Stomach (tissue), 9 donors: ENCODE measurements around the gene BCL11B. TPM values are rescaled to one million over a fixed set of nuclear protein-coding genes. Genes with fewer than 3 reads are reported as not detected.

ENCODE experiments used
- DNase-seq, 2 donors: peaks; one replicate each; pipeline versions ENCODE4 v3.0.0 to v3.0.0-alpha.2; 2013 to 2019
- H3K27ac ChIP-seq, 5 donors: fragments of 200-600 bp in 4 of 5; sonication (generic) in 4 of 5; one replicate each; pipeline ENCODE4 v1.5.1; 2013 to 2019; ENCODE audit warnings: mild to moderate bottlenecking in 1 of 5, moderate library complexity in 1 of 5
- H3K27me3 ChIP-seq, 3 donors: fragments of 200-600 bp; sonication (generic); one replicate each; pipeline ENCODE4 v1.5.1; 2017 to 2019; ENCODE audit warnings: mixed run types in 1 of 3
- H3K36me3 ChIP-seq, 4 donors: fragments of 200-600 bp; sonication (generic); 1 replicate in 3 of 4; 2 replicates in 1 of 4; pipeline ENCODE4 v1.5.1; 2016 to 2019
- H3K4me1 ChIP-seq, 4 donors: fragments of 200-600 bp; sonication (generic); one replicate each; pipeline ENCODE4 v1.5.1; 2016 to 2019
- H3K4me3 ChIP-seq, 4 donors: fragments of 200-600 bp; sonication (generic) in 3 of 4; one replicate each; pipeline ENCODE4 v1.5.1; 2016 to 2019; ENCODE audit warnings: mild to moderate bottlenecking in 1 of 4
- H3K9me3 ChIP-seq, 4 donors: fragments of 200-600 bp; sonication (generic); one replicate each; pipeline ENCODE4 v1.5.1; 2016 to 2019
- EP300 ChIP-seq: sonication (generic); formaldehyde crosslinking; IDR thresholded peaks from one replicate; pipeline ENCODE4 v1.6.1; 2017; ENCODE audit warnings: antibody characterized with exemption
- POLR2A ChIP-seq, 4 donors: fragments of 450-650 bp; IDR thresholded peaks; one replicate each; pipeline ENCODE4 v1.6.1; 2016; ENCODE audit warnings: antibody characterized with exemption in 4 of 4, control low read depth in 2 of 4, mild to moderate bottlenecking in 1 of 4, moderate library complexity in 1 of 4
- POLR2AphosphoS5 ChIP-seq, 3 donors: sonication (generic); formaldehyde crosslinking; IDR thresholded peaks; one replicate each; pipeline ENCODE4 v1.6.1; 2016; ENCODE audit warnings: antibody characterized with exemption in 3 of 3
- WGBS, 5 donors: extraction: QIAGEN DNeasy Blood & Tissue Kit in 3 of 5; methylation state at CpG; one replicate each; pipeline versions ENCODE4 v1.1.5 to v1.1.7; 2013 to 2018; 5-methylcytosine and 5-hydroxymethylcytosine counted together
- intact Hi-C: fragments of 100-400 bp; cut with DNase I; formaldehyde crosslinking; loops from one replicate; pipeline ENCODE4 v1.15.1; 2023; ENCODE audit warnings: low total_unique reads
- polyA plus RNA-seq, 3 donors: library from polyadenylated mRNA; stranded (reverse); fragments of 200-250 nt; gene quantifications; one replicate each; pipeline ENCODE4 v1.2.3, GENCODE V29; 2013
- total RNA-seq, 5 donors: library from RNA; depleted of rRNA; stranded (reverse); fragments of >200 nt; gene quantifications; one replicate each; pipeline versions ENCODE4 v1.1.0 to v1.2.3, GENCODE V29; 2014 to 2016
- TF ChIP-seq, protein P1 (sequence below), 7 experiments: fragments of 450-650 bp in 4 of 7; fragments of 200-600 bp in 3 of 7; sonication (generic) in 3 of 7; IDR thresholded peaks; one replicate each; pipeline ENCODE4 v1.5.1; 2016 to 2019; ENCODE audit warnings: antibody characterized with exemption in 7 of 7, control low read depth in 2 of 7, mild to moderate bottlenecking in 1 of 7
- donor health status: healthy with polysubstance abuse.
- donor health status: Bipolar disorder and iron deficiency.
- donor health status: healthy.

BCL11B gene
- total and polyA plus RNA-seq, 8 donors, result 0.15 to 9.6 (median 1.3) TPM; not detected in 1

- H3K4me1 ChIP-seq, result peaks cover 6 to 33% (median 19%) of the 10 kb centered on the region in 4 donors
- peaks cover 0 to 11% (median 0%) of the 10 kb centered on the region in 3 donors for H3K27me3 ChIP-seq
- no peak for DNase-seq
- no peaks in the 10 kb centered on the region for H3K9me3 ChIP-seq
- no peak for TF ChIP-seq POLR2AphosphoS5 (IDR thresholded peaks at IDR 0.05)
- no peak for TF ChIP-seq POLR2A (IDR thresholded peaks at IDR 0.05)
- no peak for TF ChIP-seq EP300
- TF ChIP-seq, protein P1, sequence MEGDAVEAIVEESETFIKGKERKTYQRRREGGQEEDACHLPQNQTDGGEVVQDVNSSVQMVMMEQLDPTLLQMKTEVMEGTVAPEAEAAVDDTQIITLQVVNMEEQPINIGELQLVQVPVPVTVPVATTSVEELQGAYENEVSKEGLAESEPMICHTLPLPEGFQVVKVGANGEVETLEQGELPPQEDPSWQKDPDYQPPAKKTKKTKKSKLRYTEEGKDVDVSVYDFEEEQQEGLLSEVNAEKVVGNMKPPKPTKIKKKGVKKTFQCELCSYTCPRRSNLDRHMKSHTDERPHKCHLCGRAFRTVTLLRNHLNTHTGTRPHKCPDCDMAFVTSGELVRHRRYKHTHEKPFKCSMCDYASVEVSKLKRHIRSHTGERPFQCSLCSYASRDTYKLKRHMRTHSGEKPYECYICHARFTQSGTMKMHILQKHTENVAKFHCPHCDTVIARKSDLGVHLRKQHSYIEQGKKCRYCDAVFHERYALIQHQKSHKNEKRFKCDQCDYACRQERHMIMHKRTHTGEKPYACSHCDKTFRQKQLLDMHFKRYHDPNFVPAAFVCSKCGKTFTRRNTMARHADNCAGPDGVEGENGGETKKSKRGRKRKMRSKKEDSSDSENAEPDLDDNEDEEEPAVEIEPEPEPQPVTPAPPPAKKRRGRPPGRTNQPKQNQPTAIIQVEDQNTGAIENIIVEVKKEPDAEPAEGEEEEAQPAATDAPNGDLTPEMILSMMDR (IDR thresholded peaks at IDR 0.05), result no peak
- intact Hi-C loops, result no loop called here
- no peaks in the 10 kb centered on the region for H3K36me3 ChIP-seq
- no peak overlapping the region for H3K4me3 ChIP-seq
- WGBS, 5 donors, result 59 to 75% (median 63%) methylated on average over 11 of the region's 11 CpGs
- peak overlapping the region in 1 of 5 donors; percentile 69 for H3K27ac ChIP-seq
These were observed 81.2 kb downstream of the BCL11B start for GRCh38 chr14:99190696-99191394.

- peak overlapping the region in 1 of 5 donors; percentile 42 for H3K27ac ChIP-seq
- no peak for DNase-seq
- TF ChIP-seq EP300, result no peak
- TF ChIP-seq, protein P1 (IDR thresholded peaks at IDR 0.05), result no peak
- no peak for TF ChIP-seq POLR2A (IDR thresholded peaks at IDR 0.05)
- no peak for TF ChIP-seq POLR2AphosphoS5 (IDR thresholded peaks at IDR 0.05)
- H3K36me3 ChIP-seq, result no peaks in the 10 kb centered on the region
- peaks cover 6 to 23% (median 17%) of the 10 kb centered on the region in 4 donors for H3K4me1 ChIP-seq
- WGBS, 5 donors, result 83 to 90% (median 88%) methylated on average over 24 to 26 of the region's 26 CpGs
- H3K4me3 ChIP-seq, result no peak overlapping the region
- H3K9me3 ChIP-seq, result no peaks in the 10 kb centered on the region
- intact Hi-C loops, result no loop called here
- peaks cover 0 to 11% (median 0%) of the 10 kb centered on the region in 3 donors for H3K27me3 ChIP-seq
These were observed 82.7 kb downstream of the BCL11B start for GRCh38 chr14:99189201-99189801.

DNA sequence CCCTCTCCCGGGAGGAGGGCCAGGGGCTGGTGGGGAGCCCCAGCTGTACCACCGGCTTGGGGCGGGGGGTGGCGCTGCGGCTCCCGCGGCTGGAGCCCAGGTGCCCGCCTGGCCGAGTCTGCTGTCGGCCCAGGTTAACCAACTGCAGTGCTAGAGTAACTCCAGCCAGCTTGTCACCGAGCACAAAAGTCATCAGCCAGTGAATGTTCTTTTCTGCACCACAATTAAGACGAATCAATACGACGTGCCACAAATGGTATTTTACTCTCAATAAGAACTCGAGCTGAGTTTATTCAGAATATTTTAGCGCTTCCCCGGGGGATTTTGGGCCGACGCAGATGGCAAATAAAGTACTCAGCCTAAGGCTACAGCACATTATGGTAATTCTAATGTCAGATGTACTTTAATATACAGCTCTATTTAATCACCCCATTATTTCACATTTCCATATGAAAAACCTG is 83.2 kb downstream of the BCL11B start:
- Histone ChIP-seq H3K4me1 (peaks cover 6 to 23% (median 17%) of the 10 kb centered on the region in 4 donors), H3K36me3 (no peaks in the 10 kb centered on the region), H3K4me3 (no peak overlapping the region), H3K27me3 (peaks cover 0 to 11% (median 0%) of the 10 kb centered on the region in 3 donors), H3K27ac (peak overlapping the region in 1 of 5 donors; percentile 42), H3K9me3 (no peaks in the 10 kb centered on the region)
- 48 to 80% (median 58%) methylated on average over 9 to 19 of the region's 19 CpGs for WGBS, 5 donors
- intact Hi-C loops, result no loop called here
- TF ChIP-seq POLR2AphosphoS5 (IDR thresholded peaks at IDR 0.05) (no peak), POLR2A (IDR thresholded peaks at IDR 0.05) (no peak), EP300 (no peak)
- TF ChIP-seq, protein P1 (IDR thresholded peaks at IDR 0.05), result no peak
- peak in 1 of 2 donors; percentile 20 for DNase-seq

- WGBS, 5 donors, result 38 to 70% (median 66%) methylated on average over 8 of the region's 8 CpGs
- no peak overlapping the region for H3K27ac ChIP-seq
- DNase-seq, result no peak
- no peaks in the 10 kb centered on the region for H3K9me3 ChIP-seq
- H3K4me1 ChIP-seq, result peaks cover 6 to 21% (median 16%) of the 10 kb centered on the region in 4 donors
- peaks cover 0 to 11% (median 0%) of the 10 kb centered on the region in 3 donors for H3K27me3 ChIP-seq
- no peaks in the 10 kb centered on the region for H3K36me3 ChIP-seq
- TF ChIP-seq POLR2A (IDR thresholded peaks at IDR 0.05) (no peak), EP300 (no peak), POLR2AphosphoS5 (IDR thresholded peaks at IDR 0.05) (no peak)
- TF ChIP-seq, protein P1 (IDR thresholded peaks at IDR 0.05), result no peak
- intact Hi-C loops, result no loop called here
- no peak overlapping the region for H3K4me3 ChIP-seq
These were observed 84.1 kb downstream of the BCL11B start for GRCh38 chr14:99187858-99188257.
